Left hindlimb (tissue), 1 donor: ENCODE results near the gene NANOS1.
A peak's percentile ranks its signal among the peaks of the same experiment; 100 is the strongest.
"Not testable (repeated sequence)": the region's sequence is repeated elsewhere in the genome, so short reads cannot be mapped to it uniquely, and the experiment has no call there.

Source experiments
- DNase-seq: peaks from one replicate; pipeline ENCODE4 v3.0.0-alpha.2; 2018

NANOS1 gene

GRCh38 chr10:119020627-119020946 is 8.9 kb upstream of the NANOS1 start:
- DNase-seq: no peak

- no peak for DNase-seq
Measured at GRCh38 chr10:119022846-119023552, 6.5 kb upstream of the NANOS1 start.

GRCh38 chr10:119023553-119023868 is 6.0 kb upstream of the NANOS1 start:
- no peak for DNase-seq

DNA sequence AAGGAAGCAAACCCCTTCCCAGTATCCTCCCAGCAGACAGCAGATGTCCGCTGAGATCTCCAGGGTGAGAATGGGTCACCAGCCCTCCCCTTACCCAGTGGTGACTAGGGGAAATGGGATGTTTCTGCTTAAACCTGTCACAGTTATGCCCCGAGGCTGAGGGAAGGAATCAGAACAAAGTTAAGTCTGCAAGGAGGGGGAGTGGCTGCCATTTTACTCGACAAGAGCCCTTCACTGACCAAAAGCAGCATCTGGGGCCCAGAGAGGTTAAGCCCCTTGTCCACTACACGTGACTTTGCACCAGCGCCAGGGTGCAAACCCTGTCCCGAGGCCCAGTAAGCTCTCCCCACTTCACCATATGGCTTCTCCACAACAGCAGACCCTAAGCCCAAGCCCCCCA is 4.6 kb upstream of the NANOS1 start:
- DNase-seq: no peak

GRCh38 chr10:119025336-119025735 is 4.2 kb upstream of the NANOS1 start:
- DNase-seq: peak; percentile 69

- DNase-seq: no peak
Measured at GRCh38 chr10:119025776-119026175, 3.7 kb upstream of the NANOS1 start.

GRCh38 chr10:119026301-119027110 is 3.0 kb upstream of the NANOS1 start:
- peak; percentile 49 for DNase-seq

- not testable (repeated sequence) for DNase-seq
Measured at GRCh38 chr10:119028445-119028899, 1.0 kb upstream of the NANOS1 start.

DNA sequence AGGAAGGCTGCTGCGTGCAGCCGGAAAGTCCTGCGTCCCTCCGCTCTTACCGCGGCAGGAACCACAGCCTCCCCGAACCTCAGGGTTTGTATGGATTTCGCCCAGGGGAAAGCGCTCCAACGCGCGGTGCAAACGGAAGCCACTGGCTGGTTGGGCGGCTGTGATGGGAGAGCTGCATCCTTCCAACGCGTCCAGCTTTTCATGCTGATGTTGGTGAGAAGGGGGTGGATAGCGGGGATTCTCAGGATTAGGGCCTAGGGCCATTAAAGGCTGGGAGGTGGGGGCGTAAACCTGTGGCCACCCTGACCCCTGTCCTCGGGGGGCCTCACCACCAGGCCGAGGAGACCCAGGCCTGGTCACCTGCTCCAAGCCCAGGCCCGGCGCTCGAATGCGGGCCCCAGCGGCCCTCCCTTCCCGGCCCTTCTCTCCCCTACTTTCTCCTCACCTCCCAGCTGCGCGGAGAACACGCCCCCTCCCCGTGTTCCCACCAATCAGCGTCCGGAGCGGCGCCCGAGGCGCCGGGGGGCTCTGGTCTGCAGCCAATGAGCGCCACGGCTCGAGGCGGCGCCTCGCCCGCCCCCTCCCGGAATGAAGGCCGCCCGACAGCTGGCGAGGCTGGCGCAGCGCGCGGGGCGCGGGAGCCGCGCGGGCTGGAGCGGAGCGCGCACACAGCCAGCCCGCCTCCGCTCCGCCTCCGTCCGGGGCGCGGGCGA is 458 bp upstream of the NANOS1 start:
- DNase-seq: peak; percentile 94

DNA sequence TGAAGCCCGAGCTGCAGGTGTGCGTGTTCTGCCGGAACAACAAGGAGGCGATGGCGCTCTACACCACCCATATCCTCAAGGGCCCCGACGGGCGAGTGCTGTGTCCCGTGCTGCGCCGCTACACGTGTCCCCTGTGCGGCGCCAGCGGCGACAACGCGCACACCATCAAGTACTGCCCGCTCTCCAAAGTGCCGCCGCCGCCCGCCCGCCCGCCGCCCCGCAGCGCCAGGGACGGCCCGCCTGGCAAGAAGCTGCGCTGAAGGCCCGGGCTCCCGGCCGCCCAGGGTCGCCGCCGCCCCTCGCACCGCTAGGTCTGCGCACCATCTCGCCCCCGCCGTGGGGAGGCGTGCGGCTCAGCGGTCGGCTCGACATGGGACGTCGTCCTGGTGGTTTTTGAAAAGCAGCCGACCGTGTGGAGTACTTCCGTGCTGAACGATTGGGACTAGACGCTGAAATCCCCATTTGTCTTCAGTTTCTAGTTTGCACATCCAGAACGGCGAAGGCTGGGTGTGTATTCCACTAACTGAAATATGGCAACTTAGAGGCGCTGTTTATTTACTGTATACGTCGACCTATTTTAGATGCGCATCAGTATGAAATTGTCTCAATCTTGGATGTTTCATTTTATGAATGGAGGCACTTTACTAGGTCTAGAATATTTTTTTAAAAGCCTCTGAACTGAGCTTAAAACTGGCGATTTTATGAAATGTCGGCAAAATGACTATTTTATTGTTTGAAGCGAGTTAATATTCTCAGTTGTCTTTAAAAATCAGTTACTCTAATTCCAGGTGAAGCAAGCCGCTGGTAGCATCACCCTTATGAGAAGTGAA is 1.1 kb downstream of the NANOS1 start:
- peak; percentile 56 for DNase-seq

DNA sequence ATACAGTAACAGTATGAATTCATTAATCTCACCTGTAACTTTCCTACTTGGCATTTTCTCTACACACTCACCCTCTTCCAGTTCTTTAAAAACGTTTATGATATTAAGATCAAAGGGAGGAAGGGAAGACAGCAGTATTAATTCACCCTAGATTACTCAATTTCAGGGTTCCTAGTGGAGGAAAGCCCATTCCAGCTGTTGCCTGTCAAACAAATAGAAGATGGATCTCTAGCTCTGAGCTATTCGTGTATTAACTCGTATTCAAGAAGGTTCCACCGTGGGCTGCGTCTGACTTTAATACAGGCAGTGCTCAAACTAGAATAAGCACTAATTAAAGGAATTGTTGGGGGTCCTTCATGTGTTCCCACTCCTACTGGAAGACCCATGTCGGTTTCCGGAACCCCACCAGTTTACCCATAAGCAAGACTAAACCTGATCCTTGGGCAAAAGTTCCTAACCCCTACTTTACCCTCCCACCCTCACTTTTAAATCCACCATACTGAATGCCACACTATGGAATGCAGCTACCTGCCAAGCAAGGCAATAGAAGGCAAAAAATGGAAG is 2.1 kb downstream of the NANOS1 start:
- no peak for DNase-seq

- DNase-seq: no peak
Measured at GRCh38 chr10:119039161-119039560, 9.6 kb downstream of the NANOS1 start.

- no peak for DNase-seq
Measured at GRCh38 chr10:119041326-119041725, 11.8 kb downstream of the NANOS1 start.

GRCh38 chr10:119042169-119042568 is 12.7 kb downstream of the NANOS1 start:
- DNase-seq: no peak

DNA sequence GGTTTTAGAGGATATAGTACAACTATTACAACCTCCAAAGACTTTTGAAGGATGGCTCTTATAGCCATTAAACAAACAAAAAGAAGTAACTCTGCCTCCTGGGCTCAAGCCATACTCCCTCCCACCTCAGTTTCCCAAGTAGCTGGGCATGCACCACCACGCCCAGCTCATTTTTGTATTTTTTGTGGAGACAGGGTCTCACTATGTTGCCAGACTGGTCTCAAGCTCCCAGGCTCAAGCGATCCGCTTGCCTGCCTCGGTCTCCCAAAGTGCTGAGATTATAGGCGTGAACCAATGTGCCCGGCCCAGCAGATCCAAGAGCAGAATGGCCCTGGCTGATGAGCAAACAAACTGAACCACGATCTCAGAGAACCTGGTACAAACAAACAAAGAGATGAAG is 16.0 kb downstream of the NANOS1 start:
- DNase-seq: no peak

DNA sequence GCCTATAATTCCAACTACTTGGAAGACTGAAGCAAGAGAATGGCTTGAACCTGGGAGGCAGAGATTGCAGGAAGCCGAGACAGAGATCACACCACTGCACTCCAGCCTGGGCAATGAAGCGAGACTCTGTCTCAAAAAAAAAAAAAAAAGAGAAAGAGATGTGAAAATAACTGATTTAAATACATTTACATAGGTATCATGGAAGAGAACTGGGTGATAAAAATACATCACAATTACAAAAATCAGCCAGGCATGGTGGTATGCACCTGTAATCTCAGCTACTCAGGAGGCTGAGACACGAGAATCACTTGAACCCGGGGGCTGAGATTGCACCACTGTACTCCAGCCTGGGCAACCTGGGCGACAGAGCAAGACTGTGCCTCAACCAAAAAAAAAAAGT is 19.8 kb downstream of the NANOS1 start:
- no peak for DNase-seq

- DNase-seq: no peak
Measured at GRCh38 chr10:119049777-119050176, 20.3 kb downstream of the NANOS1 start.

DNA sequence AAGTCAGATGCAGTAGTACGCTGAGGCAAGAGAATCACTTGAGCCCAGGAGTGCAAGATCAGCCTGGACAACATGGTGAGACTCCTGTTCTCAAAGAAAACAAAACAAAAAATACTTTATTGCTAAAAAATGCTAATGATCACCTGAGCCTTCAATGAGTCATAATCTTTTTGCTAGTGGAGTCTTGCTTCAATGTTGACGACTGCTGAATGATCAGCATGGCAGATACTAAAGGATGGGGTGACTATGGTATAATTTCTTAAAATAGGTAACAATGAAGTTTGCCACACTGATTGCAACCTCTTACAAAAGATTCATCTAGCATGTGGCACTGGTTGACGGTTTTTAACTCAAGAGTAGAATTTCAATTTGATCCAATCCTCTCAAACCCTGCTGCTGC is 22.3 kb downstream of the NANOS1 start:
- no peak for DNase-seq

DNA sequence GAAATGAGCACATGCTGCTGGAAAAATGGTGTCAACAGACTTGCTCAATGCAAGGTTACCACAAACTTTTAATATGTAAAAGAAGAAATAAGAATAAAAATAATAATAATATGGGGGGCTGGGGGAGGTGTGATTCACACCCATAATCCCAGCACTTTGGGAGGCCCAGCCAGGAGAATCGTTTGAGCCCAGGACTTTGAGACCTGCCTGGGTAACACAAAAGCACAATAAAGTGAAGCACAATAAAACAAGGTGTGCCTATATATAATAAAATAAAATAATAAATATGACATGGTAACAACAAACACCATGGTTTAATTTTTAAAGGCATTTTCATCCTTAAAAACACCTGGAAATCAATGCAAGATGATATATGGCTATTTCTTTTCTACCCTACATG is 26.0 kb downstream of the NANOS1 start:
- no peak for DNase-seq

- DNase-seq: no peak
Measured at GRCh38 chr10:119058010-119058409, 28.5 kb downstream of the NANOS1 start.

GRCh38 chr10:119059557-119059956 is 30.0 kb downstream of the NANOS1 start:
- no peak for DNase-seq

- no peak for DNase-seq
Measured at GRCh38 chr10:119060107-119060506, 30.6 kb downstream of the NANOS1 start.

DNA sequence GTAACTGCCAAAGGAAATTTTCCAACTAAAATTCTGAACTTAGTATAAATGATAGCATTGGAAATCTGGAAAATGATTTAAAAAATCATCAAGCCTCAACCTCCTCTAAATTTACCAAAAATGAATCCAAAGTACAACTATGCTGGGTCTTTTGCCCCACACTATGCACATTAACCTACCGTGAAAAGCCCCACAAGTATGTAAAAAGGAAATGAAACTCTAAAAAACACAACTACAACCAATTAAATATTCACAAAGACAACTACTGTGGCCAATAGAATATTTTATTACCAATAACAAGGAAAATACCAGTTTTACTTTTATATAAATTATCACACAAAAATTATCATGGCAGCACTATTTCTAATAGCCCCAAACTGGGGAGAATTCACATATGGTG is 31.8 kb downstream of the NANOS1 start:
- DNase-seq: no peak
